MM.1S (cell line): Measurements from ENCODE around the gene FAF1.

Experiments used
- DNase-seq: peaks from one replicate; pipeline ENCODE4 v3.0.0-alpha.2; 2015
- H2AFZ ChIP-seq: fragments of 300-600 bp; sonication (generic); 2 replicates; pipeline ENCODE4 v1.6.0; 2016; ENCODE audit warnings: antibody characterized with exemption, low read length
- H3F3A ChIP-seq: fragments of 300-600 bp; sonication (generic); 2 replicates; pipeline ENCODE4 v1.6.1; 2016; ENCODE audit warnings: mild to moderate bottlenecking, antibody characterized with exemption, low read length, moderate library complexity, mixed read lengths; ENCODE audit not compliant: insufficient read depth
- H3K27ac ChIP-seq: fragments of 300-600 bp; sonication (generic); 2 replicates; pipeline ENCODE4 v1.5.1; 2016; ENCODE audit warnings: mild to moderate bottlenecking, low read length
- H3K27me3 ChIP-seq: fragments of 300-600 bp; sonication (generic); replicated peaks from 2 replicates; pipeline ENCODE4 v1.6.0; 2016; ENCODE audit warnings: low read length; ENCODE audit not compliant: insufficient read depth
- H3K36me3 ChIP-seq: fragments of 300-600 bp; sonication (generic); replicated peaks from 2 replicates; pipeline ENCODE4 v1.6.1; 2016; ENCODE audit warnings: mild to moderate bottlenecking, low read length, mixed read lengths; ENCODE audit not compliant: insufficient read depth
- H3K4me1 ChIP-seq: fragments of 300-600 bp; sonication (generic); 2 replicates; pipeline ENCODE4 v1.6.1; 2016; ENCODE audit warnings: low read length, mixed read lengths
- H3K4me2 ChIP-seq: fragments of 300-600 bp; sonication (generic); 2 replicates; pipeline ENCODE4 v1.6.0; 2016; ENCODE audit warnings: low read depth, low read length
- H3K4me3 ChIP-seq: fragments of 300-600 bp; sonication (generic); 2 replicates; pipeline ENCODE4 v1.5.1; 2016; ENCODE audit warnings: low read length, mixed read lengths
- H3K79me2 ChIP-seq: fragments of 300-600 bp; sonication (generic); 2 replicates; pipeline ENCODE4 v1.6.1; 2016; ENCODE audit warnings: mixed run types, low read length, mixed read lengths
- H3K9ac ChIP-seq: fragments of 300-600 bp; sonication (generic); 2 replicates; pipeline ENCODE4 v1.6.1; 2016; ENCODE audit warnings: low read length, mixed read lengths
- H3K9me2 ChIP-seq: fragments of 300-600 bp; sonication (generic); replicated peaks from 2 replicates; pipeline ENCODE4 v1.6.1; 2016; ENCODE audit warnings: mild to moderate bottlenecking, low read length, mixed read lengths; ENCODE audit not compliant: insufficient read depth
- H3K9me3 ChIP-seq: fragments of 300-600 bp; sonication (generic); replicated peaks from 2 replicates; pipeline ENCODE4 v1.6.1; 2016; ENCODE audit warnings: mild to moderate bottlenecking, low read length, mixed read lengths; ENCODE audit not compliant: insufficient read depth
- H4K20me1 ChIP-seq: fragments of 300-600 bp; sonication (generic); 2 replicates; pipeline ENCODE4 v1.6.1; 2016; ENCODE audit warnings: mild to moderate bottlenecking, low read length, moderate library complexity, mixed read lengths; ENCODE audit not compliant: insufficient read depth
- EZH2 ChIP-seq: fragments of 300-600 bp; sonication (generic); optimal IDR thresholded peaks from 2 replicates; pipeline ENCODE3; 2017; ENCODE audit warnings: low read depth, mild to moderate bottlenecking, antibody characterized with exemption, low read length, mixed read lengths
- EZH2phosphoT487 ChIP-seq: fragments of 300-600 bp; sonication (generic); IDR thresholded peaks from 2 replicates; pipeline ENCODE4 v1.6.1; 2018; ENCODE audit warnings: antibody characterized with exemption, low read length
- TF ChIP-seq, protein P1 (sequence below): fragments of 300-600 bp; sonication (generic); IDR thresholded peaks from 2 replicates; pipeline ENCODE4 v1.5.1; 2016; ENCODE audit warnings: antibody characterized with exemption, low read length, mixed read lengths

Gene FAF1

DNA sequence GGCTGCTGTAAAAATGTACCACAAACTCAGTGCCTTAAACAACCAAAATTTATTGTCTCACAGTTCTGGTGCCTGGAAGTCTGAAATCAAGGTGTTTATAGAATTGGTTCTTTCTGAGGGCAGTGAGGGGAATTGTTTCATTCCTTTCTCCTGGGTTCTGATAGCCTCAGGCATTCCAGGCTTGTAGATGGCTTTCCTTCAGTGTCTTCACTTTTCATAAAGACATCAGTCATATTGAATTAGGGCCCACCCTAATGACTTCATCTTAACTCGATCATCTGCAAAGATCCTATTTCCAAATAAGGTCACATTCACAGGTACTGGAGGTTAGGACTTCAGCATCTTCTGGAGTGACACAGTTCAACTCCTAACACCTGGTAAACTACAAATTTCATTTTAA is 25.0 kb upstream of the FAF1 start:
- Histone ChIP-seq H4K20me1 (no peaks in the 10 kb centered on the region), H3K9me3 (no peaks in the 10 kb centered on the region), H3K4me3 (no peak overlapping the region), H3K27ac (no peak overlapping the region), H2AFZ (no peak overlapping the region), H3K4me1 (no peaks in the 10 kb centered on the region), H3K9me2 (no peaks in the 10 kb centered on the region), H3K36me3 (no peaks in the 10 kb centered on the region), H3K27me3 (no peaks in the 10 kb centered on the region), H3K79me2 (no peaks in the 10 kb centered on the region), H3K4me2 (no peak overlapping the region), H3F3A (no peaks in the 10 kb centered on the region), H3K9ac (no peak overlapping the region)
- no peak for DNase-seq
- no peak for TF ChIP-seq EZH2phosphoT487
- TF ChIP-seq EZH2 = no peak
- TF ChIP-seq, protein P1, sequence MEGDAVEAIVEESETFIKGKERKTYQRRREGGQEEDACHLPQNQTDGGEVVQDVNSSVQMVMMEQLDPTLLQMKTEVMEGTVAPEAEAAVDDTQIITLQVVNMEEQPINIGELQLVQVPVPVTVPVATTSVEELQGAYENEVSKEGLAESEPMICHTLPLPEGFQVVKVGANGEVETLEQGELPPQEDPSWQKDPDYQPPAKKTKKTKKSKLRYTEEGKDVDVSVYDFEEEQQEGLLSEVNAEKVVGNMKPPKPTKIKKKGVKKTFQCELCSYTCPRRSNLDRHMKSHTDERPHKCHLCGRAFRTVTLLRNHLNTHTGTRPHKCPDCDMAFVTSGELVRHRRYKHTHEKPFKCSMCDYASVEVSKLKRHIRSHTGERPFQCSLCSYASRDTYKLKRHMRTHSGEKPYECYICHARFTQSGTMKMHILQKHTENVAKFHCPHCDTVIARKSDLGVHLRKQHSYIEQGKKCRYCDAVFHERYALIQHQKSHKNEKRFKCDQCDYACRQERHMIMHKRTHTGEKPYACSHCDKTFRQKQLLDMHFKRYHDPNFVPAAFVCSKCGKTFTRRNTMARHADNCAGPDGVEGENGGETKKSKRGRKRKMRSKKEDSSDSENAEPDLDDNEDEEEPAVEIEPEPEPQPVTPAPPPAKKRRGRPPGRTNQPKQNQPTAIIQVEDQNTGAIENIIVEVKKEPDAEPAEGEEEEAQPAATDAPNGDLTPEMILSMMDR = no peak

DNA sequence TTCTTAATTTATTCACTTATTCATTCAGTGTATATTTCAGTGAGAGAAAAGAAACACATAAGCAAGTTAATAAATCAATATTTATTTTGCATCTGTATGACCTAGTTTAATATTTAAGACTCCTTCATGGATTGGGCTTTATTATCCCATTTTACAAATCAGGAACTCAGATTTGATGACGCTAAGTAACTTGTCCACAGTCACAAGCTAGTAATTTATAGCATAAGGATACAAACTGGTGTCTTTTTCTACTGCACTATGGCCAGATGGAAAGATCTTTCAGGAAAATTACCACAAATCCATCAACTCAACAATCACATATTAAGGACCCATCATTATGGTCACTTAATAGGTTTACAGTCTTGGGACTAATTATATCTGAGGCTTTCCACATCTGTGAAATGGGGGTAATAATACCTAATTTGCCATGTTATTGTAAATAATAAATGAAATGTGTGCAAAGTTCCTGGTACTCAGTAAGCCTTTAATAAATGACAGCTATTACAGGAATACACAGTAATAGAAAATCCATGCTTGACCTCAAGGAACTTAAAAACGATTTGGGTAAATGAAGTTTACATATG is 23.2 kb upstream of the FAF1 start:
- Histone ChIP-seq H3K4me2 (no peak overlapping the region), H3K9me3 (no peaks in the 10 kb centered on the region), H3K9me2 (no peaks in the 10 kb centered on the region), H3F3A (no peaks in the 10 kb centered on the region), H3K4me1 (no peaks in the 10 kb centered on the region), H3K79me2 (no peaks in the 10 kb centered on the region), H3K27me3 (no peaks in the 10 kb centered on the region), H3K9ac (no peak overlapping the region), H3K27ac (no peak overlapping the region), H2AFZ (no peak overlapping the region), H4K20me1 (no peaks in the 10 kb centered on the region), H3K36me3 (no peaks in the 10 kb centered on the region), H3K4me3 (no peak overlapping the region)
- no peak for DNase-seq
- TF ChIP-seq, protein P1 = no peak
- TF ChIP-seq EZH2 = no peak
- no peak for TF ChIP-seq EZH2phosphoT487

DNA sequence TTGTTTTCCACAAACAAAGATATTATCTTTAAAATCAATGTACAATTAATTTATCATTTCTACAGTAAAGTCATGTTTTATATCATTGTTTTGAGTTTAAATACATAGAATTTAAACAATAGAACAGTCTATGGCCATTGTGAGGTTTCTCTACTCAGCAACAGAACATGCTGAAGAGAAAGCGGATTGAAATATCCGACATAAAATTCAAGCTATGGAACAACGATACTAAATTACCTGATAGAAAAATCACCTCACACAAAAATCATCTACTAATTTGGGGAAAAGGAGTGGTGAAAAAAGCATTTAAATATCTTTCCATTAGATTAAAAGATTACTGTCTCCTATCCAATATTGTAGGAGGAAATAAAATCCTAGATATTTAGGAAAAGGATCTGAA is 22.5 kb upstream of the FAF1 start:
- Histone ChIP-seq H3K9ac (no peak overlapping the region), H3K27ac (no peak overlapping the region), H3K27me3 (no peaks in the 10 kb centered on the region), H3K9me3 (no peaks in the 10 kb centered on the region), H3K36me3 (no peaks in the 10 kb centered on the region), H3K4me3 (no peak overlapping the region), H3K4me2 (no peak overlapping the region), H4K20me1 (no peaks in the 10 kb centered on the region), H3K79me2 (no peaks in the 10 kb centered on the region), H3K9me2 (no peaks in the 10 kb centered on the region), H3F3A (no peaks in the 10 kb centered on the region), H3K4me1 (no peaks in the 10 kb centered on the region), H2AFZ (no peak overlapping the region)
- DNase-seq = no peak
- TF ChIP-seq EZH2 (no peak), EZH2phosphoT487 (no peak)
- TF ChIP-seq, protein P1 = no peak
